Karpas-422 (cell line): Measurements from ENCODE around the gene KNDC1. TPM values are rescaled to one million over a fixed set of nuclear protein-coding genes. Genes with fewer than 3 reads are reported as not detected.

ENCODE experiments used
- DNase-seq: peaks from one replicate; pipeline ENCODE4 v3.0.0-alpha.2; 2015
- H2AFZ ChIP-seq: fragments of 200-600 bp; sonication (generic); 2 replicates; pipeline ENCODE4 v1.6.1; 2014; ENCODE audit warnings: antibody characterized with exemption, low read length, mixed read lengths
- H3K27ac ChIP-seq: fragments of 200-600 bp; sonication (generic); 2 replicates; pipeline ENCODE4 v1.5.1; 2014; ENCODE audit warnings: mild to moderate bottlenecking, low read length, moderate library complexity
- H3K27me3 ChIP-seq: fragments of 200-600 bp; sonication (generic); 2 replicates; pipeline ENCODE4 v1.6.1; 2014; ENCODE audit warnings: low read length, mixed read lengths
- H3K36me3 ChIP-seq: fragments of 200-600 bp; sonication (generic); 2 replicates; pipeline ENCODE4 v1.6.1; 2014; ENCODE audit warnings: low read length, mixed read lengths; ENCODE audit not compliant: insufficient read depth
- H3K4me1 ChIP-seq: fragments of 200-600 bp; sonication (generic); 2 replicates; pipeline ENCODE4 v1.6.1; 2014; ENCODE audit warnings: mild to moderate bottlenecking, low read length, mixed read lengths
- H3K4me2 ChIP-seq: fragments of 200-600 bp; sonication (generic); 2 replicates; pipeline ENCODE4 v1.6.1; 2014; ENCODE audit warnings: low read length, low read depth, mild to moderate bottlenecking; ENCODE audit not compliant: poor library complexity, severe bottlenecking
- H3K4me3 ChIP-seq: fragments of 200-600 bp; sonication (generic); 2 replicates; pipeline ENCODE4 v1.5.1; 2014; ENCODE audit warnings: mild to moderate bottlenecking, antibody characterized with exemption, low read length, mixed read lengths
- H3K79me2 ChIP-seq: fragments of 200-600 bp; sonication (generic); 2 replicates; pipeline ENCODE4 v1.6.1; 2014; ENCODE audit warnings: mild to moderate bottlenecking, low read length, mixed read lengths
- H3K9ac ChIP-seq: fragments of 200-600 bp; sonication (generic); 2 replicates; pipeline ENCODE4 v1.6.0; 2014; ENCODE audit warnings: low read length
- H3K9me2 ChIP-seq: fragments of 200-600 bp; sonication (generic), shearing (Covaris generic); replicated peaks from 2 replicates; pipeline ENCODE4 v1.6.0; 2014; ENCODE audit warnings: mild to moderate bottlenecking, low read length, moderate library complexity; ENCODE audit not compliant: insufficient read depth
- H3K9me3 ChIP-seq: fragments of 300-700, 200-600 bp; sonication (generic); 2 replicates; pipeline ENCODE4 v1.6.1; 2014; ENCODE audit warnings: low read length, mixed read lengths
- H4K20me1 ChIP-seq: fragments of 200-600 bp; sonication (generic); 2 replicates; pipeline ENCODE4 v1.6.1; 2014; ENCODE audit warnings: mild to moderate bottlenecking, antibody characterized with exemption, low read length, low read depth; ENCODE audit not compliant: insufficient read depth
- total RNA-seq: library from RNA; depleted of rRNA; stranded (reverse); fragments of >200 nt; shearing (Covaris generic); gene quantifications from 2 replicates; pipeline ENCODE4 v1.2.3, GENCODE V29; 2014; ENCODE audit warnings: low replicate concordance

Gene KNDC1
- total RNA-seq, 1 experiment from 2014 or later = not detected

DNA sequence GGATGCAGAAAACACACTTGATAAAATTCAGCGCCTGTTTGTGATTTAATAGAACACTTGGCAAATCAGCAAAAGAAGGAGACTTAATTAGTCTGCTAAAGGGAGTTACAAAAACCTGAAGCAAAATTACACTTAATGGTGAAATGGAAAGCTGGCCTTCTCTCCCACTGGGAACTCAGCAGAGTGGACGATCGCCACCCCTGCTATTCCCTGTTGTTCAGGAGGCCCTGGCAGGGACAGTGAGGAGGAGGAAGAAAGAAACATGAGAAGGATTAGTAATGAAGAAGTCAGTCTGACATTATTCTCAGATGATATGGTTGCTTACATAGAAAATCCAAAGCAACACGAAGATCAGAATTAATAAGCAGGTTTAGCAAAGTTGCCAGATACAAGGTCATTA lies 5.6 kb upstream of the KNDC1 start:
- Histone ChIP-seq H3K9me2 (no peaks in the 10 kb centered on the region), H3K27me3 (no peaks in the 10 kb centered on the region)

GRCh38 chr10:133154996-133155778 lies 4.8 kb upstream of the KNDC1 start:
- no peak overlapping the region for H3K9ac ChIP-seq
- H4K20me1 ChIP-seq = no peaks in the 10 kb centered on the region
- no peaks in the 10 kb centered on the region for H3K36me3 ChIP-seq
- H3K27ac ChIP-seq = no peak overlapping the region
- no peaks in the 10 kb centered on the region for H3K9me3 ChIP-seq
- H3K9me2 ChIP-seq = no peaks in the 10 kb centered on the region
- no peak overlapping the region for H3K4me2 ChIP-seq
- H3K4me3 ChIP-seq = no peak overlapping the region
- no peaks in the 10 kb centered on the region for H3K4me1 ChIP-seq
- H2AFZ ChIP-seq = no peak overlapping the region
- no peak for DNase-seq
- H3K79me2 ChIP-seq = no peaks in the 10 kb centered on the region
- H3K27me3 ChIP-seq = no peaks in the 10 kb centered on the region

More for the DNA sequence above, 5.6 kb upstream of the KNDC1 start:
- no peak for DNase-seq
- no peaks in the 10 kb centered on the region for H4K20me1 ChIP-seq
- no peak overlapping the region for H3K27ac ChIP-seq
- no peaks in the 10 kb centered on the region for H3K9me3 ChIP-seq
- no peak overlapping the region for H3K9ac ChIP-seq
- H3K4me2 ChIP-seq = no peak overlapping the region
- no peaks in the 10 kb centered on the region for H3K4me1 ChIP-seq
- H3K36me3 ChIP-seq = no peaks in the 10 kb centered on the region
- no peaks in the 10 kb centered on the region for H3K79me2 ChIP-seq
- H3K4me3 ChIP-seq = no peak overlapping the region
- H2AFZ ChIP-seq = no peak overlapping the region

GRCh38 chr10:133156674-133157579 lies 3.1 kb upstream of the KNDC1 start:
- DNase-seq = no peak
- no peak overlapping the region for H2AFZ ChIP-seq
- no peaks in the 10 kb centered on the region for H3K36me3 ChIP-seq
- no peaks in the 10 kb centered on the region for H3K9me3 ChIP-seq
- H3K27ac ChIP-seq = no peak overlapping the region
- no peaks in the 10 kb centered on the region for H4K20me1 ChIP-seq
- no peaks in the 10 kb centered on the region for H3K27me3 ChIP-seq
- H3K79me2 ChIP-seq = no peaks in the 10 kb centered on the region
- no peak overlapping the region for H3K9ac ChIP-seq
- no peak overlapping the region for H3K4me3 ChIP-seq
- no peaks in the 10 kb centered on the region for H3K9me2 ChIP-seq
- H3K4me1 ChIP-seq = no peaks in the 10 kb centered on the region
- H3K4me2 ChIP-seq = no peak overlapping the region

DNA sequence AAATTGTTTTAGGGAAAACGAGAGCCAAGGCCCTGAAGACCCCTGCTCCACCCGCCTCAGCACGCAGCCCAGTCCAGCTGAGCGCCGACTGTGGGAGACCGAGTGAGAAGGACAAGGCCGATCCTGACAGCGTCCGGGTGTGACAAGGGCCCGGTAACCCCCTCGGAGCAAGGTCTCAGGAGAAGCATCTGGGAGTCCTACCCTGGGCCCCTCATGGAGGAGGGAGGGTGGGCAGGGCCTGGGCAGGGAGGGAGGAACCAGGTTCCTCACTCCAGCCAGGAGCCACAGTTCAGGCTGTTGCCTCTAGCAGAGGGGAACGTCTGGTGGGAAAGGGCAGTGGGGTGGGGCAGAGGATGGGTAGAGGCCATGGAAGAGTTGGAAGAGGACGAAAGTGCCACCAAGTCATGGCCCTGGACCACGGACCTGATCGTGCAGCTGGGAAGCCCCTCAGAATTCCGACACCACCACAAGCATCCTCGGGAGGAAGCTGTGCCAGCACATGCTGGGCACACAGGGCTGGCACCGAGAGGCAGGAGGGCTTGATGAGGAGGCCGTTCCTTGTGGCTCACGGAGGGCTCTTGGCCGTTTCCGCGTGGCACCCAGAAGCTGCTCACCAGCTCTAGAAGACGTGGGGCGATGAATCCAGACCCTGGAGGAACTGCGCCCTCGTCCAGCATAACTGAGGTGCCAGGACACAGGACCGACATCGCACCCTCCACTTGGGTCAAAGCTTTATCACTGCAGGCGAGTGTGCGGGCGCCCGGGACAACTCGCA lies 2.2 kb upstream of the KNDC1 start:
- H3K9ac ChIP-seq = no peak overlapping the region
- no peaks in the 10 kb centered on the region for H3K9me3 ChIP-seq
- H3K36me3 ChIP-seq = no peaks in the 10 kb centered on the region
- no peaks in the 10 kb centered on the region for H3K9me2 ChIP-seq
- no peak for DNase-seq
- no peaks in the 10 kb centered on the region for H3K79me2 ChIP-seq
- no peak overlapping the region for H3K4me3 ChIP-seq
- H3K4me2 ChIP-seq = no peak overlapping the region
- H4K20me1 ChIP-seq = no peaks in the 10 kb centered on the region
- H3K27me3 ChIP-seq = no peaks in the 10 kb centered on the region
- H2AFZ ChIP-seq = no peak overlapping the region
- no peak overlapping the region for H3K27ac ChIP-seq
- H3K4me1 ChIP-seq = no peaks in the 10 kb centered on the region

DNA sequence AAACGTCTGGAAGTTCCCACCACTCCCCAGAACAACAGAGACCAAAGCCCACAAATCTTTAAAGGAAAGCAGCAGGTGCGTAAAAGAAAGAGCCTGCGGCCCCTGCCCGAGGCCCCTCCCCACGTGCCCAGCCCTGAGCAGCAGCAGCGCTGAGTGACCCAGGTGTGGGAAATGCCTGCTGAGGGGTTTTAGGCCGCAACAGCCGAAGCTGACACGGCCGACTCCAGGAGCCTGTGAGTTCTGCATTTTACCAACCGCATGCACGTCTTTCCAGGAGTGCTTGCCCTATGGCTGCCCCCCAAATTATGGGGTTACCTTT lies 1.6 kb upstream of the KNDC1 start:
- no peak overlapping the region for H2AFZ ChIP-seq

DNA sequence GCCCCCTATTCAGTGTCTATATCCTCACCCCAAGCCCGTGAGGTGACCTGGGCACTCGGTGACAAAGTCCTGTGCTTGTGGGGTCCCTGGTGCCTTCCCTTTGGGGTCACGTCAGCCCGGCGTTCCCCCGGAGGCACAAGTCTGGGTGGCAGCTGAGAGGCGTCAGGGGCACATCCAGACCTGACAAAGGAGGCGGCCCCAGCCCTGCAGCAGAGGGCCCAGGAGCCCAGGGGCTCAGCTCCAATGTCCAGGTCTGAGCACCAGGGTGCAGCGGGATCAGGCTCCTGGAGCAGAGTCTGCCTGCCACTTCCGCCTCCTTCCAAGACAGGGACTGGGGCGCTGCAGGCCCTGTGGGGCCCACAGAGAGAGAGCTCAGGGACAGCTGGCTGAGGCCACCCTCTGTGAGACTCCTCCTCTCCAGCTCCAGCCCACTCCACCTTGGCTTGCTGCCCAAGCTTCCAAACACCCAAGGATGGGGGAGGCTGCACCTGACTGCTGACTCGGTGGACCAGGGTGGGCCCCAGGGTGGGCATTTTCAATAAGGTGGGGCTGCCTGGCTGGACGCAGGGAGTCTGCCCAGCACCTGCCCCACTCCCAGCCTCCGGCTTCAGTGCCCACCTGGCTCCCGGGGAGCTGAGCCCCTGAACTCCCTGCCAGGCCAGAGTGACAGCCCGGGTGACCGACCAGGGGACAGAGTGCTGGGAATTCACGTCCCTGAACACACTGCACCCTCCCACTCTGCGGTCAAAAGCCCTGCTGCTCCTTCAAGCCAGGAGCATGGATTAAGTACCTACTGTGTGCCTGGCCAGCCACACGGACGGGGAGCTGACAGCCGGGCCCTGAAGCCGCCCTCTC lies 1.0 kb upstream of the KNDC1 start:
- Histone ChIP-seq H3K36me3 (no peaks in the 10 kb centered on the region), H3K4me3 (no peak overlapping the region), H3K4me2 (no peak overlapping the region), H3K4me1 (no peaks in the 10 kb centered on the region), H3K27ac (no peak overlapping the region), H3K9me2 (no peaks in the 10 kb centered on the region), H3K9ac (no peak overlapping the region), H3K79me2 (no peaks in the 10 kb centered on the region), H4K20me1 (no peaks in the 10 kb centered on the region), H3K9me3 (no peaks in the 10 kb centered on the region), H2AFZ (no peak overlapping the region), H3K27me3 (no peaks in the 10 kb centered on the region)
- DNase-seq = no peak

More for the DNA sequence above, 1.6 kb upstream of the KNDC1 start:
- Histone ChIP-seq H3K27ac (no peak overlapping the region), H3K4me3 (no peak overlapping the region), H3K9me2 (no peaks in the 10 kb centered on the region), H3K9ac (no peak overlapping the region), H3K4me1 (no peaks in the 10 kb centered on the region), H3K79me2 (no peaks in the 10 kb centered on the region), H3K4me2 (no peak overlapping the region), H4K20me1 (no peaks in the 10 kb centered on the region), H3K27me3 (no peaks in the 10 kb centered on the region), H3K9me3 (no peaks in the 10 kb centered on the region), H3K36me3 (no peaks in the 10 kb centered on the region)
- no peak for DNase-seq

- DNase-seq = no peak
- Histone ChIP-seq H2AFZ (no peak overlapping the region), H3K4me2 (no peak overlapping the region), H3K4me1 (no peaks in the 10 kb centered on the region), H3K4me3 (no peak overlapping the region), H3K9ac (no peak overlapping the region), H3K36me3 (no peaks in the 10 kb centered on the region), H3K27ac (no peak overlapping the region), H3K79me2 (no peaks in the 10 kb centered on the region), H3K27me3 (no peaks in the 10 kb centered on the region), H4K20me1 (no peaks in the 10 kb centered on the region), H3K9me3 (no peaks in the 10 kb centered on the region), H3K9me2 (no peaks in the 10 kb centered on the region)
Observed at GRCh38 chr10:133159611-133159949, 439 bp upstream of the KNDC1 start.
